GM12801 (cell line): ENCODE results near the gene ZC2HC1B.

Experiments used
- TF ChIP-seq, protein P1 (sequence below): IDR thresholded peaks from one replicate; pipeline ENCODE4 v1.5.1; 2011; ENCODE audit warnings: control low read depth; ENCODE audit not compliant: insufficient read length; ENCODE audit errors: extremely low read depth

ZC2HC1B gene, protein sequence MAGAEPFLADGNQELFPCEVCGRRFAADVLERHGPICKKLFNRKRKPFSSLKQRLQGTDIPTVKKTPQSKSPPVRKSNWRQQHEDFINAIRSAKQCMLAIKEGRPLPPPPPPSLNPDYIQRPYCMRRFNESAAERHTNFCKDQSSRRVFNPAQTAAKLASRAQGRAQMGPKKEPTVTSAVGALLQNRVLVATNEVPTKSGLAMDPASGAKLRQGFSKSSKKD

GRCh38 chr6:143864234-143864633 is at the start of gene ZC2HC1B:
Gene ZC2HC1B, plus strand, starts transcription at chr6:143864474. Its CDS starts 66 bp downstream, at chr6:143864540.
- TF ChIP-seq, protein P1, sequence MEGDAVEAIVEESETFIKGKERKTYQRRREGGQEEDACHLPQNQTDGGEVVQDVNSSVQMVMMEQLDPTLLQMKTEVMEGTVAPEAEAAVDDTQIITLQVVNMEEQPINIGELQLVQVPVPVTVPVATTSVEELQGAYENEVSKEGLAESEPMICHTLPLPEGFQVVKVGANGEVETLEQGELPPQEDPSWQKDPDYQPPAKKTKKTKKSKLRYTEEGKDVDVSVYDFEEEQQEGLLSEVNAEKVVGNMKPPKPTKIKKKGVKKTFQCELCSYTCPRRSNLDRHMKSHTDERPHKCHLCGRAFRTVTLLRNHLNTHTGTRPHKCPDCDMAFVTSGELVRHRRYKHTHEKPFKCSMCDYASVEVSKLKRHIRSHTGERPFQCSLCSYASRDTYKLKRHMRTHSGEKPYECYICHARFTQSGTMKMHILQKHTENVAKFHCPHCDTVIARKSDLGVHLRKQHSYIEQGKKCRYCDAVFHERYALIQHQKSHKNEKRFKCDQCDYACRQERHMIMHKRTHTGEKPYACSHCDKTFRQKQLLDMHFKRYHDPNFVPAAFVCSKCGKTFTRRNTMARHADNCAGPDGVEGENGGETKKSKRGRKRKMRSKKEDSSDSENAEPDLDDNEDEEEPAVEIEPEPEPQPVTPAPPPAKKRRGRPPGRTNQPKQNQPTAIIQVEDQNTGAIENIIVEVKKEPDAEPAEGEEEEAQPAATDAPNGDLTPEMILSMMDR, result no peak

GRCh38 chr6:143817621-143818020 is 46.7 kb upstream of the ZC2HC1B start:
- TF ChIP-seq, protein P1, result no peak

GRCh38 chr6:143821359-143821758 is 42.9 kb upstream of the ZC2HC1B start:
- TF ChIP-seq, protein P1, result no peak

- TF ChIP-seq, protein P1, result no peak
Observed at GRCh38 chr6:143822584-143823024, 41.7 kb upstream of the ZC2HC1B start.

- TF ChIP-seq, protein P1, result no peak
Observed at GRCh38 chr6:143823548-143823947, 40.7 kb upstream of the ZC2HC1B start.

GRCh38 chr6:143828572-143828971 is 35.7 kb upstream of the ZC2HC1B start:
- TF ChIP-seq, protein P1, result no peak

DNA sequence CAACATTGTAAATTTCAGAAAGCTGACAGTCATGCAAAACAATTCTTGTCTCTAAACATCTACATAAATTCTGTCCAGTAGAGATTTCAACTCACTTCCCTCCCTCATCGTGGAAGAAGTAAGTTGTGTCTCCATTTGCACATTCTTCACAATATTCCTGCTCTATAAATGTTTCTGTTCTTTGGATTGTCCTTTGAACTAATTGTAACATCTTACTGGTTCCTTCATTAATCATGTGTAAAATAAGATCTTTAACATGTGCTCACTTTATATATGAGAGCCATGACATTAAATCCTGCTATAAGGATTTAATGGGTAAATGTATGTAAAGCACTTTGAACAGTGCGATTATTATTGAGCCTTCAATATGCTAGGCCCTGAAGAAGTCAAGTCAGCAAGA is 28.1 kb upstream of the ZC2HC1B start:
- TF ChIP-seq, protein P1, result no peak
